Activated CD8-positive, alpha-beta memory T cell treated with anti-CD3 and anti-CD28 coated beads for 24 hours (primary cell): Measurements from ENCODE around the gene SLF2.

ENCODE experiments used
- DNase-seq: peaks from one replicate; pipeline ENCODE4 v3.0.0-alpha.2; 2020

The SLF2 gene

GRCh38 chr10:100967332-100967731 lies 54.6 kb downstream of the SLF2 start:
- DNase-seq, result no peak

DNA sequence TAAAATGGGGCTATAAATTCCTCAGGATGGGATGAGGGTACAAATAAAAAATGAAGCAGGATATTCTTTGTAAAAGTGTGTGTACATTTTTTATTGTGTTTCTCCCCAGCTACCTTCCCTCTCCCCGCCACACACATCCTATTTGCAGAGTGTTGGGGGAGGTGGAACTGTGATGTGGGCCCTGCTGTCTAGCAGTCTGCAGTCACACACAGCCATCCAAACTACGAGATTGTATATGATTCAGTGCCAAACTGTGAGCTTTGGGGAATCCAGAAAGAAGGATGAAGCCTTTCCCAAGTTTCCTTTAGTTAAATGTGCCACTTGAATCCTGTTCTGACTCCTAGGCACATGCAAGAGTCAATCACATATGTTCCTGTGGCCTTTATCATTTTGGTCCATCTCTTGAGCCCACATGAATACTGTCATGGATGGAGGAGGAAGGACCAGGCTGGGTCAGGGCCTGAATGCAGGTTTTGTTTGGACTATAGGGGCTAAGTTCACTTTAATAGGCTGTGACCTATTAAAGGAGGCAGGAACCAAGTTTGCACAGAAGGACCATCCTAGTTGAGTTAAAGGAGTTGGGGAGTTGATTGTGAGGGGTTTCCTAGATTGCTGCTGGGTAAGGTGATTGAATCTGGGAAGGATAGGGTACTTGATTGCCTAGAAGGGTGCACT lies 55.4 kb downstream of the SLF2 start:
- DNase-seq, result no peak

GRCh38 chr10:100968863-100969186 lies 56.1 kb downstream of the SLF2 start:
- no peak for DNase-seq

DNA sequence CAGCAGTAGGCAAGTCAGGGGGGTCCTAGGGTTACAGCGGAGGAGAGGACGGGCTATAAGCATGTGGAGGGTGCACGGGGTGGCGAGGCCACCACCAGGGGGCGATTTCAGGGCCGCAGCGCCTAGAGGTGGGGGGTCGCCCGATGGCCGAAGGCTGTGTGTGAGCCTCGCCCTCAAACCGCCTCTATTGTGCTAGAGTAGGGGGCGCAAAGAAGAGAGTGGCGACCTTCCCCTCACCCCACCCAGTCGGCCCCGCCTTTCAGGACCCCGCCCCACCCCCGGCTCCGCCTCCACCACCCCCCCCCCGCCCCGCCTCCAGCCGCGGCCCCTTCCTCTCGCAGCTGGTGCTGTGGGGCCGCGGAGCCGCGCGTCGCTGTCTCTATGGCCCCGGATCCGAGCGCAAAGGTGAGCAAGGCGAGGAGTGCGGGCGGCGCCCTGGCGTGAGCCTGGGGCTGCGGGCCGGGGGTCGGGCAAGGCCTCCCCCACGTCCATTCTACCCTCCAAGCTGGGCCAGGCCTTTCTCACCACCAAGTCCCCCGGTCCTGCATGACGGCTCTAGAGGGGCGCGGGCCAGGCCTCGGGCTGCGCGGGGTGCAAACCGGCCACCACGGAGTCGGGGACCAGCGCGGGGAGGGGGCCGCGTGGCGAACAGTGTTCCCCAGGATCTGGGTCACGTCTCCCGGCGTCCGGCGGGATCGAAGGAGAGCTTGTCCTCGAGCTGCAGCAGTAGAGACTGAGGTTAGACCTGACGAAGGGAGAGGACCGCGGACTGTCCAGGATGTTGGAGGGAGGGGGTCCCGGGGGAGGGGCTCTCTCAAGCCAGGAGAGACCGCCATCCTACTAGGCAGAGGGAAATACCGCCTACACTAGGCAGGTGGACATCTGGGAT lies 56.7 kb downstream of the SLF2 start, which contains the start of gene SEMA4G:
SEMA4G (plus strand) TSS at position 318 of the 889 bp plus-strand sequence. CDS start 3,409 bp downstream, outside the sequence.
- DNase-seq, result peak; percentile 81

DNA sequence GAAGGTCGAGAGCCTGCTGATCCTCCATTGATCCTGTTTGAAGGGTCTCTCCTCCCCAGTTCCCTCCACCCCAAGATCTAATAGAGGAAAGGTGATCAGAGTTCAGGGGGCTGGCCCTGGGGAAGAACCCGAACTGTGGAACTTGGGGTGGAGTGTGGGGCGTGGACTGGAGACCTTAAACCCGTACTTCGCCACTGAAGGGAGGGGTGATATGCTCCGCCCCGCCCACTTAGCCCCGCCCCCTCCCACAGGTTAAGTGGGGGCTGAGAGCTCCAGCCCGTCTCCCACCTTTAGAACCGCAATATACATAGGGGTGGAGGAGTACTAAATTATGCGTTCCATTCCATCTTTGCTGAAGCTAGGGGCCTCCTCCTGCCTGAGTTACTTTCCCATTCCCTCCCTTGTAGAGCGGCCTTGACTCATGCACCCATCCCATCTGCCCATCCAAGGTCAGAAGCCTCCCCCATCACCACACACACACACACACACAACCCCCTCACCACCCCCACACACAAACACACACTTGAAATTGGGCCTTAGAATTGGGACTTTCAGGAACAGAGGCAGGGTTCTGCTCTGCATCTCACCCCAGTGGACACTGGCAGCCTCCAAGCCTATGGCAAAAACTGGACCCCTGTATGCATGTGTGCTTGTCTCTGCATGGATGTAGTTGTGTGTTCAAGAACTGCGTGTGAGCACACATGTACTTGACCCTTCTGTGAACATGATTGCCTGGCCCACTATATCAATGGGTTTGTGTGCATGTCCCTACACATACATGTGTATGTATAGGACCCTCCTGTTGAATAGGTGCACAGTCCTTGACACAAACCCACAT lies 57.5 kb downstream of the SLF2 start:
- no peak for DNase-seq

GRCh38 chr10:100970914-100971811 lies 58.4 kb downstream of the SLF2 start:
- no peak for DNase-seq

DNA sequence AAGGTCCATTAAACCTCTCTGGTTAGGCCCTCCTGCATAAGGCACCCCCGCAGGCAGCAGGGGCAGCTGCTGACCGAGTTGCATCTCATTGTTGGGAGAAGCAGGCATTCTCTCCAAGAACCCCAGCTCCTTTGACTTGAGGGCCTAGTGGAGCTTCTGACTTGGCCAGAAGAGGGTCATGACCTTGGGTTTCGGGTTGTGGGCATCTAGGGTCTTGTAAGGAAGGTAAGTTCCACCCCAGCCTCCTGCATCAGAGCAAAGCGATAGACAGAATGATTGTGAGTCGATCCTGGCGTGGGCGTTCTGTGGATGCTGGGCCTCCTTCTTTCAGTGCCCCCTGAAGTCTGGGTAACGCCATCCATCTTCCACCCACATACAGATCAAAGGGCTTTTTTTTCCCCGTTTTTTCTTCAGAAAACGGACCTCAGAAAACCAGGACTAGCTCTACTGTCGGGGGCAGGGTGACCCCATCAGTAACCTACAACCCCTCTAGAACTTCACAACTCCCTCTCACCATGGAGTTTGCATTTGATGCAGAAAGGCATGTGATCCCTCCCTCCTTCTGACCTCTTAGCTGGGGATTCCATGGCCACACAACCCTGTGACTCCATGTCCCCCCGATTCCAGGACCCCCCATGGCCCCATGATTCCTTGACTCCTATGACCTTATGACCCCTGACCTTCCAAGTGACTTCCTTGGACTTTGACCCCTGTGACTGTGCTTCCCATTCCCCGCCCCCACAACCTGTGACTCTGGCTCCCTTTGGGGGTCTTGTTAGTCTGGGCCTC lies 59.5 kb downstream of the SLF2 start:
- peak; percentile 53 for DNase-seq

- peak; percentile 40 for DNase-seq
Measured at GRCh38 chr10:100972904-100973535, 60.3 kb downstream of the SLF2 start.

DNA sequence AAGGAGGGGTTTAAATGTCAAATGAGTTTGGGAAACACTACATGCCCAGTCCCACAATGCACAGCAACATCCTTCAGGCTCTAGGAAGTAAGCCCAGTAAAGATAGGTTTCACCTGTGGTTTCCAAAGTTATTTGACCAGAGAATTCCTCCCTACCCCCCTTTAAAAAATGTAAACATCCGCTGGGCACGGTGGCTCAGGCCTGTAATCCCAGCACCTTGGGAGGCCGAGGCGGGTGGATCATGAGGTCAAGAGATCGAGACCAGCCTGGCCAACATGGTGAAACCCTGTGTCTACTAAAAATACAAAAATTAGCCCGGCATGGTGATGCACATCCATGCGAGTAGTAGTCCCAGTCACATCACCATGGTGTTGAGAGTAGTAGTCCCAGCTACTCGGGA lies 62.6 kb downstream of the SLF2 start:
- peak; percentile 26 for DNase-seq

GRCh38 chr10:100976906-100977305 lies 64.1 kb downstream of the SLF2 start:
- DNase-seq, result no peak

DNA sequence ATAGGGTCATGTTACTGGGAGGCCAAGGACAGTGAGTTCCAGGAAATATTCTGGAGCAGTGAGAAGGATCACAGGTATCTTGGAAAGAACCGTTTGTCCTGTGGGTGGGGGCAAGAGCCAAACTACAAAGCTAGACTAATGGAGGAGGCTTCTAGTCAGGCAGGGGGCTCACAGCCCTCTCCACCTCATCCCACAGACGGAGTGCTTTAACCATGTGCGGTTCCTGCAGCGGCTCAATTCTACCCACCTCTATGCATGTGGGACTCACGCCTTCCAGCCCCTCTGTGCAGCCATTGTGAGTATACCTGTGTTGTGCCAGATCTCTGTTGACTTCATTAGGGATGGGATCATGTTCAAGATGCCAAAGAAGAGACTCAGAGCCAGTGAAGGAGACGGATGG lies 64.7 kb downstream of the SLF2 start:
- peak; percentile 17 for DNase-seq

- peak; percentile 43 for DNase-seq
Measured at GRCh38 chr10:100978121-100978900, 65.5 kb downstream of the SLF2 start.

DNA sequence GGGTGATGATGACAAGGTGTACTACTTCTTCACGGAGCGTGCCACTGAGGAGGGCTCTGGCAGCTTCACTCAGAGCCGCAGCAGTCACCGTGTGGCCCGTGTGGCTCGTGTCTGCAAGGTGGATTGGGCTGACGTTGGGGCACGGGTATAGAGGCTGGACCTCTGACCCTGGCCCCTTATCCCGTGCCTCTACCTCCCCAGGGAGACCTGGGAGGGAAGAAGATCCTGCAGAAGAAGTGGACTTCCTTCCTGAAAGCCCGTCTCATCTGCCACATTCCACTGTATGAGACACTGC lies 66.1 kb downstream of the SLF2 start:
- DNase-seq, result peak; percentile 45

DNA sequence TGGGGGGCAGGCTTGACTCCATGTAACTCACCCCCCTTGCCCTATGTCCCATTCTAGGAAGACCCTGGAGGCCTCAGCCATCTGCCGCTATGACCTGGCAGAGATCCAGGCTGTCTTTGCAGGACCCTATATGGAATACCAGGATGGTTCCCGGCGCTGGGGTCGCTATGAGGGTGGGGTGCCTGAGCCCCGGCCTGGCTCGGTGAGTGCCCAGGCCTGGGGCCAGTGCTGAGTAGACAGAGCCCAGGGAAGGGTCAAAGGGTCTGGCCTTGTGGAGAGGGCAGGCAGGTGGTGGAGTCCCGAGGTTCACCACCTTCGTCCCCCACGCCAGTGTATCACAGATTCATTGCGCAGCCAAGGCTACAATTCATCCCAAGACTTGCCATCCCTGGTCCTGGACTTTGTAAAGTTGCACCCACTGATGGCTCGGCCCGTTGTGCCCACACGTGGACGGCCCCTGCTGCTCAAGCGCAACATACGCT lies 67.1 kb downstream of the SLF2 start:
- DNase-seq, result peak; percentile 48

- peak; percentile 26 for DNase-seq
Measured at GRCh38 chr10:100980311-100980710, 67.5 kb downstream of the SLF2 start.

DNA sequence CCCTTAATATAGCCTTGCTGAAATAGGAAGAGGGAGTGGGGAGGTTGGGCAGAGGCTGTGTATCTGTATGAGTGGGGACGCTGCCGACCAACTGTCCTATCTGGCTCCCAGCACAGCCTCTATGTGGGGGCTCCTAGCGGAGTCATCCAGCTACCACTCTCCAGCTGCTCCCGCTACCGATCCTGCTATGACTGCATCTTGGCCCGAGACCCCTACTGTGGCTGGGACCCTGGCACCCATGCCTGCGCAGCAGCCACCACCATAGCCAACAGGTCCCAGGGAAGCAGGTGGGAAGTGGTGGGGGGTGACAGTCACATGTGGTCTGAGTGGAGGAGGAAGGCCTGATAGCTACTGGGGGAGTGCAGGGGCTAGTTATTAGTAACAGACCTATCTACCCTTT lies 67.9 kb downstream of the SLF2 start:
- peak; percentile 43 for DNase-seq

- no peak for DNase-seq
Measured at GRCh38 chr10:100981178-100981772, 68.5 kb downstream of the SLF2 start.

GRCh38 chr10:100982916-100983830 lies 70.4 kb downstream of the SLF2 start:
- peak; percentile 43 for DNase-seq
